ENCODE results near the gene CYB561D2.
A peak's percentile ranks its signal among the peaks of the same experiment; 100 is the strongest.

CYB561D2 gene

GRCh38 chr3:50375258-50375931 is 24.7 kb downstream of the CYB561D2 start:
- intact Hi-C loops (cut with DNase I) = no loop called here

GRCh38 chr3:50378024-50378423 is 27.4 kb downstream of the CYB561D2 start:
- DNase-seq = no peak
- intact Hi-C loops (cut with DNase I) = no loop called here

More at GRCh38 chr3:50375258-50375931, 24.7 kb downstream of the CYB561D2 start:
- DNase-seq = no peak

DNA sequence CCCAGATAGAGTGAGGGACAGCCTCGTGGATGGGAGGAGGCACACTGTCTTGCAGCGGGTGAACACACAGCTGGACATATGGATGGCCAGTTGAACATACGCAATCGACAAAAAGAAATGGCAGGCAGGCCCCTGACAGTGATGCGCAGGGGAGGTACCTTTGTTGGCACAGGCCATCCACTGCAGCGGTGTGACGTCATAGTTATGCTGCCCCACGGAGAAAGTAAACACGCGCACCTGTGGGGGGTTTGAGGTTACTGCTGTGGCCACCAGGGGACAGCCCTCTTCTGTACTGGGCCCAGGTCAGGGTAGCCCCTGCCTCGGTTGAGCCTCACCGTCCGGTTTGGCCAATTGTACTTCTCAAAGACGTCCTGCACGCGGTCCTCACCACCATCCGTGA is 28.1 kb downstream of the CYB561D2 start:
- intact Hi-C loops (cut with DNase I) = no loop called here
- no peak for DNase-seq

DNA sequence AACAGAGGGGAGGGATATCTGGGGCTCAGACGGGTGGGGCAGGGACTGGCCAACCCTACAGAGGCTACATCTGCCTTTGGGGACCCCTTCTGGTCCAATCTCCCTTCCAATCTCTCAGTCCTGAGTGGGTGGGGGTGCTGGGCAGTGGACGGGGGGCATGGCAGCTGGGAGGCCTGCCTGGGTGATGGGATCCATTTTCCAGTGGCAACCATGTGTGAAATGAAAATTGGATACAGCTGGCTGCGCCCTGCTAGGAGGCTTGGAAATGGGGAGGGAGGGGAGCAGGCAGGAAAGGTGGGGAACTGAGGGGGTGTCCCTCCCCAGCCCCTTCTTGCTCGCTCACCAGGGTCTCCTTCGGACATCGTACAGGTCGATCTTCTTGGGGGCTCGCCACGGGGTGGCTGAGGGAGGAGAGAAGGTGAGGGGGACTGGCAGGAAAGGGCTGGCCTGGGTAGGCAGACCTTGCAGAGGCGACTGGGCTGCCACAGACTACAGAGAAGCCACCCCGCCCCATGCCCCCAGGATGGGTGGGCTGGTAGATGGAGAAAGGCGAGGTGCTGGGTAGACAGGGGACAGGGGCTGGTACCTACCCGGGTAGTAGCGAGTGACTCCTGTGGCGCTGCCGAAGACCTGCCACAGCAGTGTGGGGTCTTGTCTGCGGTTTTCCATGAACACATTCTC is 29.9 kb downstream of the CYB561D2 start:
- no peak for DNase-seq
- intact Hi-C loops (cut with DNase I) = no loop called here

- DNase-seq = no peak
- intact Hi-C loops (cut with DNase I) = no loop called here
These were observed 30.7 kb downstream of the CYB561D2 start for GRCh38 chr3:50381383-50381782.

DNA sequence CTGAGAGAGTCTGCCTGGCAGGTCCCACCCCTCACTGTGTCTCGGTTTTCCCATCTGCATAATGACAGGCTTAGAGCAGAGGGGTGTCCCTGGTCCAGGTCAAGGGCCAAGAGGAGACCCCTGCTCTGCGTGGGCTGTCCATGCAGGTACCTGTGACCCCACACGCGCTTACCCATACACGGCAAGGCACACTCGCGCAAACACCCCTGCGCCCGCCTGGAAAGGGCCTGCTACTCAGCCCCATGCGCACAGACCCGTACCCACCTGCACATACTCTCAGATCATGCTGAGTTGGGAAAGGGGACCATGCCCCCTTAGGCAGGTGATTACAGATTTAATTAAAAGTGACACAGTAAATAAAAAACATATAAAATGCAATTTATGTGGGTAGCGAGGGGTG is 32.1 kb downstream of the CYB561D2 start:
- intact Hi-C loops (cut with DNase I) = no loop called here
- no peak for DNase-seq

DNA sequence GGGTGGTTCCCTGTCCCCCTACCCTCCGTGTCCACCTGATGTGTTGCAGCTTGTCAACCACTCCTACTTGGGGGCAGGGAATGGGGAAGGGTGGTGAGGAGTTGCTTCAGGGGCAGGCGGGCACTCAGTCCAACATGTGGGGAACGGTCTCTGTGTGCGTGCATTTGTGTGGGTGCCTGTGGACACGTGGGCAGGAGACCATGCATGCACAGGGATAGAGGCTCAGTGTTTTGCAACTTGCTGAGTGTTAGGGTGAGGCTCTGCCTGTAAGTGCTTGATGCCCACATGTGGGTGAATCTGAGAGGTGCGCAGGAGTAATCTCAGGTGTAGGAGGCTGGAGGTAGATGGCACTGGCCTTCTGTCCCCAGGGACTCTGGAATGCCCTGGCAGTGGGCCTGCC is 33.1 kb downstream of the CYB561D2 start:
- intact Hi-C loops (cut with DNase I) = no loop called here
- DNase-seq = no peak

- DNase-seq = no peak
- intact Hi-C loops (cut with DNase I) = no loop called here
These were observed 35.1 kb downstream of the CYB561D2 start for GRCh38 chr3:50385754-50386153.

- DNase-seq = peak in 19 of 42 donors; percentile 16 to 56 (median 28)
- intact Hi-C loops (cut with DNase I) = no loop called here
These were observed 37.5 kb downstream of the CYB561D2 start for GRCh38 chr3:50388016-50388719.

DNA sequence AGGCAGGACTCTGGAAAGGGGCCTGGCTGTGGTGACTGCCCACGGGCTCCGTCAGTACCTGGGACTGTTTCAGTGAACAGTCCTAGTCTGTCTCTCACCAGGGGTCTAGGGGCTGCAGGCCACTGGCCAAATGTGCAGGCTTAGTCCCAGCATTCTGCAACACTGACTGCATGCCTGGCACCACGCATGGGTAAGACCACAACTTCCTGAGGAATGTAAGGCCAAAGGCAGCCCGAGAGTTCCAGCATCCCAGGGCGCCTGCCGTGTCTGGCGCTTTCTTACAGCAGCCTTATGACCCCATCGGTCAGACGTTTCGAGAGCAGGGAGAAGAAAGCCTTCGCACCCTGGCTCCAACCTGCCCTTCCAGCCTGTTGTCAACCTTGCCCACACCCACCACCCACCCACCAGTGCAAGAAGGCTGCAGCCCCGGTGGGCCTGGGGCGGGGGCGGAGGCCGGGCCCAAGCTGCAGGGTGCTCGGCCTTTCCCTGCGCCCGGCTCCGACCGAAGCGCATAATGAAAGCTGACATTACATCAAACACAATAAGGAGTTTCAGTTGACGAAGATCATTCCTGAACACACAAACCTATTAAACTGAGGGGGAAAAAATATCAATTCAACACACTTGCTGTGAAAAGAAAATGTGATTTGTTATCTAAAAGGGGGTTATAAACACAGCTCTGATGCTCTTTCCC is 38.2 kb downstream of the CYB561D2 start:
- intact Hi-C loops (cut with DNase I) = no loop called here
- no peak for DNase-seq

DNA sequence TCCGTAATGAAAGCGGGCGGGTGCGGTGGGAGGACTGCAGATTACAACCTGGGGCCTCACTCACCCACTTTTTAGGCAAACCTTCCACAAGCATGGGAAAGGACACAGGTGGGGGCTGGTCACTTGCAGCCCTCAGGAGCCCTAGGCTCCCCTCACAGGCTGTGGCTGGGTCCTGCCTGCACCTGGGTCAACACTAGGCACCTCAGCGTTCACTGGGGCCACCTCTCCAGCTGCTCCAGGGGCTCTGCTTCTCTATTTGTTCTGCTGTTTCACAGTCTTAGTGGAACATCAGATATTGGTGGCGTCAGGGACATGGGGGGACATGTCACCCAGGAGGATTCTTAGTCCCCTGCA is 38.7 kb downstream of the CYB561D2 start:
- intact Hi-C loops (cut with DNase I) = no loop called here
- no peak for DNase-seq

DNA sequence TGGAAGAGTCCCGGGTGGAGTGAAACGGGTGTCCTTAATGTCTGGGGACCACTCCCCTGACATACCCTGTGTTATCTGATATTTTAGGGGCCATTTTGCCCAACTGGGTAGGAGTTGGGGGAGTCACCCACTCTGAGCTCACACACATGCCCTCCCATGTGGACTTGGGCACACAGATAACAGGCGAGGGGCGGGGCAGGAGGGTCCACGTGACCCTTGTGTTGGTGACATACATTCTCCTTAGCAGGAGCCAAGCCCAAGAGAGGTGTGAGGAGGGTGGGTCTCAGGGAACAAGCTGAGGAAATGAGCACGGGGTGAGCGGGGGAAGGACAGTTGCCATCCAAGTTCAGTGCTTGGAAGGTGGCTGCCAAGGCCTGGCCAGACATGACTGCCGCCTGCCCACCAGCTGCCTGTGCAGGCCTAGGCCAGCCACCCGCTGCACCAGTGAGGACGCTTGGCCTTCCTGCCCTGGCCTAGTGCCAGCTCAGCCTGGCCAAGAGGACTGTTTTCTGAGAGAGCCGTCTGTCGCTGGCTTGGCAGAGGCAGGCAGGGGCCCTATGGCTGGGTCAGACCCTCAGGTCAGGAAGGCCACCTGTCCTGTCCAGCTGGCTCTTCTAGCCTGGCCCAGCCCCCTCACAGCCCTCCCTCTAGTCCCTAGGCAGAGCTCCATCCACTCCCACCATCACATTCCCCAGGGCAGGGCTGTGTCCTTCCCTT is 40.0 kb downstream of the CYB561D2 start:
- peak in 39 of 42 donors; percentile 12 to 73 (median 48) for DNase-seq
- intact Hi-C loops (cut with DNase I) = no loop called here

DNA sequence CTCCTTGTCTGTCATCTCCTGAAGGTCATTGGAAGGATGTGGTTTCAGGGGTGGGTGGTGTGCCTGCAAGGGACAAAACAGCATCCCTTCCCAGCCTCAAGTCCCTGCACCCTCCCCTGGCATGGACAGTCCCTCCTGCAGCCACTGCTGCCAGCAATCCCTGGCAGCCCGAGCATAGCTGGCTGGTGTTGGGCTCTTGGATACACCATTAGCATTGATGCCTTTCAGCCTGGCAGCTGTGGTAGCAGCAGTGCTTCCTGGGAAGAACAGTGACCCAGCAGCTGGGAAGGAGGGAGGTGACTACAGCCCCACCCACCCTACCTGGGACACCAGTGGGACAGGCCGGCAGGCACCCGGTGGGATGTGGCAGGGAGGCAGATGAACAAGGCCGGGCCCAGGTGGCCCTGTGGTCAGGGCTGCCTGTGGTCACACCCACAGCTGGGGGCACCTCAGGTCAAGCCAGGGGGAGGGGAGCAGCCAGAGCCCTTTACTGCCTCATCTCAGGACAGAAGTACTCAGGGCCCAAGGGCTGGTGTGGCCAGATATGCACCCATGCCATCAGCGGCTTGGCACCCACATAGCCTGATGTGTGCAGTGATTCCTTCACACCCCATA is 41.5 kb downstream of the CYB561D2 start:
- DNase-seq = peak in 24 of 42 donors; percentile 10 to 52 (median 28)

GRCh38 chr3:50393061-50393460 is 42.4 kb downstream of the CYB561D2 start:
- DNase-seq = peak in 2 of 42 donors; percentile 13 to 53
- intact Hi-C loops (cut with DNase I) = no loop called here

More for the DNA sequence above, 41.5 kb downstream of the CYB561D2 start:
- intact Hi-C loops (cut with DNase I) = no loop called here

GRCh38 chr3:50395070-50395860 is 44.6 kb downstream of the CYB561D2 start:
- intact Hi-C loops (cut with DNase I) = no loop called here
- no peak for DNase-seq

GRCh38 chr3:50396502-50396901 is 45.8 kb downstream of the CYB561D2 start:
- intact Hi-C loops (cut with DNase I) = no loop called here
- DNase-seq = peak in 1 of 42 donors; percentile 18

GRCh38 chr3:50401978-50402595 is 51.4 kb downstream of the CYB561D2 start:
- intact Hi-C loops (cut with DNase I) = no loop called here
- DNase-seq = no peak
